ENCODE data around the gene CLNK. TPM values are rescaled to one million over a fixed set of nuclear protein-coding genes. Genes with fewer than 3 reads are reported as not detected.

Gene CLNK
- total RNA-seq, 1 experiment from 2014 or later: not detected

- DNase-seq: no peak
Measured at GRCh38 chr4:10715696-10716095, 31.1 kb upstream of the CLNK start.

GRCh38 chr4:10715135-10715534 lies 30.6 kb upstream of the CLNK start:
- Histone ChIP-seq H3K4me3 (ENCODE audit: insufficient read depth, low read depth, low read length) (no peak overlapping the region), H3K36me3 (replicated peaks; ENCODE audit: control insufficient read depth, insufficient read depth, low read length) (no peaks in the 10 kb centered on the region), H3K27me3 (ENCODE audit: control insufficient read depth, insufficient read depth, low read length) (no peaks in the 10 kb centered on the region)
- no peak for DNase-seq

More at GRCh38 chr4:10715696-10716095, 31.1 kb upstream of the CLNK start:
- Histone ChIP-seq H3K27me3 (ENCODE audit: control insufficient read depth, insufficient read depth, low read length) (no peaks in the 10 kb centered on the region), H3K4me3 (ENCODE audit: insufficient read depth, low read depth, low read length) (no peak overlapping the region), H3K36me3 (replicated peaks; ENCODE audit: control insufficient read depth, insufficient read depth, low read length) (no peaks in the 10 kb centered on the region)

- no peaks in the 10 kb centered on the region for H3K36me3 ChIP-seq (replicated peaks; ENCODE audit: control insufficient read depth, insufficient read depth, low read length)
- no peak overlapping the region for H3K4me3 ChIP-seq (ENCODE audit: insufficient read depth, low read depth, low read length)
- DNase-seq: no peak
- H3K27me3 ChIP-seq (ENCODE audit: control insufficient read depth, insufficient read depth, low read length): no peaks in the 10 kb centered on the region
Measured at GRCh38 chr4:10713591-10713990, 29.0 kb upstream of the CLNK start.

- no peaks in the 10 kb centered on the region; the same call in 1 of the 2 replicates for H3K27me3 ChIP-seq (ENCODE audit: control insufficient read depth, insufficient read depth, low read length)
- no peak for DNase-seq
- no peaks in the 10 kb centered on the region for H3K36me3 ChIP-seq (replicated peaks; ENCODE audit: control insufficient read depth, insufficient read depth, low read length)
- H3K4me3 ChIP-seq (ENCODE audit: insufficient read depth, low read depth, low read length): no peak overlapping the region
Measured at GRCh38 chr4:10706236-10706635, 21.7 kb upstream of the CLNK start.

GRCh38 chr4:10704430-10704810 lies 19.9 kb upstream of the CLNK start:
- H3K36me3 ChIP-seq (replicated peaks; ENCODE audit: control insufficient read depth, insufficient read depth, low read length): no peaks in the 10 kb centered on the region
- no peaks in the 10 kb centered on the region; the same call in 1 of the 2 replicates for H3K27me3 ChIP-seq (ENCODE audit: control insufficient read depth, insufficient read depth, low read length)
- DNase-seq: no peak
- no peak overlapping the region for H3K4me3 ChIP-seq (ENCODE audit: insufficient read depth, low read depth, low read length)

- Histone ChIP-seq H3K27me3 (ENCODE audit: control insufficient read depth, insufficient read depth, low read length) (no peaks in the 10 kb centered on the region; the same call in 1 of the 2 replicates), H3K36me3 (replicated peaks; ENCODE audit: control insufficient read depth, insufficient read depth, low read length) (no peaks in the 10 kb centered on the region), H3K4me3 (ENCODE audit: insufficient read depth, low read depth, low read length) (no peak overlapping the region)
- DNase-seq: no peak
Measured at GRCh38 chr4:10703766-10704429, 19.3 kb upstream of the CLNK start.

GRCh38 chr4:10703156-10703555 lies 18.6 kb upstream of the CLNK start:
- H3K27me3 ChIP-seq (ENCODE audit: control insufficient read depth, insufficient read depth, low read length): no peaks in the 10 kb centered on the region; the same call in 1 of the 2 replicates
- no peak overlapping the region for H3K4me3 ChIP-seq (ENCODE audit: insufficient read depth, low read depth, low read length)
- DNase-seq: no peak
- H3K36me3 ChIP-seq (replicated peaks; ENCODE audit: control insufficient read depth, insufficient read depth, low read length): no peaks in the 10 kb centered on the region

- Histone ChIP-seq H3K36me3 (replicated peaks; ENCODE audit: control insufficient read depth, insufficient read depth, low read length) (no peaks in the 10 kb centered on the region), H3K27me3 (ENCODE audit: control insufficient read depth, insufficient read depth, low read length) (no peaks in the 10 kb centered on the region; the same call in 1 of the 2 replicates), H3K4me3 (ENCODE audit: insufficient read depth, low read depth, low read length) (no peak overlapping the region)
- DNase-seq: no peak
Measured at GRCh38 chr4:10701702-10702460, 17.3 kb upstream of the CLNK start.

GRCh38 chr4:10701161-10701560 lies 16.6 kb upstream of the CLNK start:
- DNase-seq: no peak
- Histone ChIP-seq H3K36me3 (replicated peaks; ENCODE audit: control insufficient read depth, insufficient read depth, low read length) (no peaks in the 10 kb centered on the region), H3K4me3 (ENCODE audit: insufficient read depth, low read depth, low read length) (no peak overlapping the region), H3K27me3 (ENCODE audit: control insufficient read depth, insufficient read depth, low read length) (no peaks in the 10 kb centered on the region; the same call in 1 of the 2 replicates)

GRCh38 chr4:10698172-10698571 lies 13.6 kb upstream of the CLNK start:
- Histone ChIP-seq H3K4me3 (ENCODE audit: insufficient read depth, low read depth, low read length) (no peak overlapping the region), H3K36me3 (replicated peaks; ENCODE audit: control insufficient read depth, insufficient read depth, low read length) (no peaks in the 10 kb centered on the region), H3K27me3 (ENCODE audit: control insufficient read depth, insufficient read depth, low read length) (no peaks in the 10 kb centered on the region)
- DNase-seq: no peak

- Histone ChIP-seq H3K4me3 (ENCODE audit: insufficient read depth, low read depth, low read length) (no peak overlapping the region), H3K36me3 (replicated peaks; ENCODE audit: control insufficient read depth, insufficient read depth, low read length) (no peaks in the 10 kb centered on the region), H3K27me3 (ENCODE audit: control insufficient read depth, insufficient read depth, low read length) (no peaks in the 10 kb centered on the region)
- DNase-seq: no peak
Measured at GRCh38 chr4:10697086-10697485, 12.5 kb upstream of the CLNK start.

- Histone ChIP-seq H3K36me3 (replicated peaks; ENCODE audit: control insufficient read depth, insufficient read depth, low read length) (no peaks in the 10 kb centered on the region), H3K27me3 (ENCODE audit: control insufficient read depth, insufficient read depth, low read length) (no peaks in the 10 kb centered on the region), H3K4me3 (ENCODE audit: insufficient read depth, low read depth, low read length) (no peak overlapping the region)
- no peak for DNase-seq
Measured at GRCh38 chr4:10696253-10696652, 11.7 kb upstream of the CLNK start.

- DNase-seq: no peak
- no peaks in the 10 kb centered on the region for H3K36me3 ChIP-seq (replicated peaks; ENCODE audit: control insufficient read depth, insufficient read depth, low read length)
- no peaks in the 10 kb centered on the region for H3K27me3 ChIP-seq (ENCODE audit: control insufficient read depth, insufficient read depth, low read length)
- H3K4me3 ChIP-seq (ENCODE audit: insufficient read depth, low read depth, low read length): no peak overlapping the region
Measured at GRCh38 chr4:10694828-10695209, 10.3 kb upstream of the CLNK start.

GRCh38 chr4:10694151-10694827 lies 9.7 kb upstream of the CLNK start:
- Histone ChIP-seq H3K4me3 (ENCODE audit: insufficient read depth, low read depth, low read length) (no peak overlapping the region), H3K36me3 (replicated peaks; ENCODE audit: control insufficient read depth, insufficient read depth, low read length) (no peaks in the 10 kb centered on the region), H3K27me3 (ENCODE audit: control insufficient read depth, insufficient read depth, low read length) (no peaks in the 10 kb centered on the region)
- DNase-seq: no peak

- Histone ChIP-seq H3K4me3 (ENCODE audit: insufficient read depth, low read depth, low read length) (no peak overlapping the region), H3K27me3 (ENCODE audit: control insufficient read depth, insufficient read depth, low read length) (no peaks in the 10 kb centered on the region), H3K36me3 (replicated peaks; ENCODE audit: control insufficient read depth, insufficient read depth, low read length) (no peaks in the 10 kb centered on the region)
- DNase-seq: no peak
Measured at GRCh38 chr4:10691651-10692050, 7.1 kb upstream of the CLNK start.
